GM12878 (cell line): ENCODE measurements around the gene HMCES. TPM values are rescaled to one million over a fixed set of nuclear protein-coding genes. Genes with fewer than 3 reads are reported as not detected.

Source experiments
- ATAC-seq: fragments of 200-7000 bp; cut with Tn5 transposase; 3 replicates; pipeline ENCODE4 v1.9.1; 2020; ENCODE audit warnings: mild to moderate bottlenecking, moderate library complexity
- BruUV-seq: library from RNA; stranded (reverse); fragments of 400-500 nt; replicated peaks from 2 replicates; lab custom pipeline; 2021; lab: Mats Ljungman, UMichigan
- CTCF ChIA-PET: fragments of 300-600 bp; sonication (Branson Sonifier 250); formaldehyde crosslinking; extraction: SDS; loops from one replicate; lab custom pipeline; 2021; ENCODE audit warnings: inconsistent platforms; lab: Yijun Ruan, JAX
- POLR2A ChIA-PET: fragments of 350-600 bp; formaldehyde crosslinking; extraction: SDS; loops from one replicate; lab custom pipeline; 2021; ENCODE audit warnings: inconsistent platforms; lab: Charles Lee
- RAD21 ChIA-PET: fragments of 300-600 bp; sonication (Branson Sonifier 250); formaldehyde crosslinking; loops from one replicate; lab custom pipeline; 2023; ENCODE audit warnings: antibody characterized with exemption; ENCODE audit not compliant: unreplicated experiment; lab: Charles Lee
- SMC1A ChIA-PET: fragments of 300-600 bp; sonication (Branson Sonifier 250); formaldehyde crosslinking; loops from one replicate; lab custom pipeline; 2023; ENCODE audit not compliant: unreplicated experiment, uncharacterized antibody; lab: Charles Lee
- DNase-seq: peaks from one replicate; pipeline ENCODE4 v3.0.0-alpha.2; 2011; ENCODE audit warnings: low read depth, low spot score
- FAIRE-seq: peaks from 3 replicates; lab custom pipeline; 2011; peaks lifted over from hg19 to GRCh38; lab: Jason Lieb, UNC
- H2AFZ ChIP-seq: 2 replicates; pipeline ENCODE4 v1.6.0; 2011; ENCODE audit warnings: low read depth, low read length, control low read depth; ENCODE audit not compliant: control insufficient read depth
- H3K27ac ChIP-seq: 2 replicates; pipeline ENCODE4 v1.5.1; 2011; ENCODE audit warnings: control low read depth; ENCODE audit not compliant: control insufficient read depth, insufficient read depth
- H3K27me3 ChIP-seq, 2 experiments: replicated peaks in 1 of 2; 2 replicates each; pipeline versions ENCODE4 v1.6.0 to v1.6.1; 2011; ENCODE audit warnings: low read length in 1 of 2; ENCODE audit not compliant: control insufficient read depth in 2 of 2, insufficient read depth in 2 of 2
- H3K36me3 ChIP-seq, 2 experiments: 2 replicates each; pipeline ENCODE4 v1.5.1; 2011; ENCODE audit warnings: low read length in 1 of 2; ENCODE audit not compliant: control insufficient read depth in 2 of 2, insufficient read depth in 2 of 2
- H3K4me1 ChIP-seq: 2 replicates; pipeline ENCODE4 v1.6.1; 2011; ENCODE audit warnings: mild to moderate bottlenecking, low read length, moderate library complexity, mixed read lengths; ENCODE audit not compliant: control insufficient read depth, insufficient read depth
- H3K4me2 ChIP-seq: 2 replicates; pipeline ENCODE4 v1.6.0; 2011; ENCODE audit warnings: control low read depth; ENCODE audit not compliant: control insufficient read depth, insufficient read depth
- H3K4me3 ChIP-seq: fragments of 200-600 bp; sonication (generic); 2 replicates; pipeline ENCODE4 v1.5.1; 2016
- H3K79me2 ChIP-seq: 2 replicates; pipeline ENCODE4 v1.6.0; 2011; ENCODE audit warnings: low read length; ENCODE audit not compliant: control insufficient read depth, insufficient read depth
- H3K9ac ChIP-seq: 2 replicates; pipeline ENCODE4 v1.8.0; 2011; ENCODE audit warnings: low read length, control low read depth, mixed read lengths; ENCODE audit not compliant: control insufficient read depth, insufficient read depth
- H3K9me3 ChIP-seq: replicated peaks from 3 replicates; pipeline ENCODE4 v1.5.1; 2011; ENCODE audit warnings: mild to moderate bottlenecking, low read length; ENCODE audit not compliant: control insufficient read depth, insufficient read depth
- H4K20me1 ChIP-seq: 2 replicates; pipeline ENCODE4 v1.6.0; 2011; ENCODE audit not compliant: control insufficient read depth, insufficient read depth
- BMI1 ChIP-seq: fragments of 450-650 bp; IDR thresholded peaks from 2 replicates; pipeline ENCODE4 v1.6.1; 2016; ENCODE audit warnings: mild to moderate bottlenecking, moderate library complexity, borderline replicate concordance
- CHD1 ChIP-seq: IDR thresholded peaks from 2 replicates; pipeline ENCODE4 v1.6.1; 2012; ENCODE audit warnings: low read depth, low read length, improper control_type of control experiment
- EGR1 ChIP-seq, 2 experiments: IDR thresholded peaks; 1 replicate in 1 of 2; 2 replicates in 1 of 2; pipeline ENCODE4 v1.6.1; 2011 to 2012; ENCODE audit warnings: low read depth in 2 of 2, low read length in 2 of 2, borderline replicate concordance in 1 of 2, mild to moderate bottlenecking in 1 of 2, moderate library complexity in 1 of 2
- EP300 ChIP-seq, 2 experiments: fragments of 150-350 bp in 1 of 2; IDR thresholded peaks; 2 replicates each; pipeline ENCODE4 v1.6.1; 2011 to 2012; ENCODE audit warnings: low read depth in 2 of 2, low read length in 2 of 2, borderline replicate concordance in 1 of 2, improper control_type of control experiment in 1 of 2, inconsistent platforms in 1 of 2; ENCODE audit not compliant: control insufficient read depth in 1 of 2
- HDAC2 ChIP-seq: fragments of 200-600 bp; sonication (generic); IDR thresholded peaks from 2 replicates; pipeline ENCODE4 v1.6.1; 2017
- HDGF ChIP-seq: fragments of 450-650 bp; IDR thresholded peaks from 2 replicates; pipeline ENCODE4 v1.6.1; 2016; ENCODE audit warnings: antibody characterized with exemption
- KDM1A ChIP-seq: fragments of 200-600 bp; sonication (generic); IDR thresholded peaks from 2 replicates; pipeline ENCODE4 v1.6.1; 2016; ENCODE audit warnings: borderline replicate concordance
- NFIC ChIP-seq: IDR thresholded peaks from 2 replicates; pipeline ENCODE4 v1.6.1; 2012; ENCODE audit warnings: low read depth, mild to moderate bottlenecking, inconsistent platforms, low read length, moderate library complexity
- RAD21 ChIP-seq: IDR thresholded peaks from 2 replicates; pipeline ENCODE4 v1.6.1; 2011; ENCODE audit warnings: mild to moderate bottlenecking, low read depth, low read length, moderate library complexity; ENCODE audit not compliant: insufficient read depth
- SIX5 ChIP-seq: IDR thresholded peaks from 2 replicates; pipeline ENCODE4 v1.6.1; 2011; ENCODE audit warnings: mild to moderate bottlenecking, low read depth, low read length, moderate library complexity; ENCODE audit not compliant: severe bottlenecking
- SMAD5 ChIP-seq: IDR thresholded peaks from 2 replicates; pipeline ENCODE4 v1.6.1; 2016; ENCODE audit warnings: antibody characterized with exemption, low read depth
- SPI1 ChIP-seq: IDR thresholded peaks from 2 replicates; pipeline ENCODE4 v1.6.1; 2011; ENCODE audit warnings: low read depth, mild to moderate bottlenecking, low read length, moderate library complexity, borderline replicate concordance; ENCODE audit not compliant: insufficient read depth
- SREBF1 ChIP-seq: IDR thresholded peaks from 2 replicates; pipeline ENCODE4 v1.6.1; 2012; ENCODE audit warnings: mild to moderate bottlenecking, low read length
- STAT3 ChIP-seq: IDR thresholded peaks from 2 replicates; pipeline ENCODE4 v1.6.1; 2011; ENCODE audit warnings: low read depth, low read length, improper control_type of control experiment
- WRNIP1 ChIP-seq: IDR thresholded peaks from 2 replicates; pipeline ENCODE4 v1.6.1; 2011; ENCODE audit warnings: low read depth, low read length, improper control_type of control experiment, borderline replicate concordance
- ZNF24 ChIP-seq: fragments of 450-650 bp; IDR thresholded peaks from 2 replicates; pipeline ENCODE4 v1.6.1; 2017; ENCODE audit warnings: antibody characterized with exemption, mild to moderate bottlenecking
- WGBS: methylation state at CpG from one replicate; pipeline ENCODE4 v1.1.6; 2016; ENCODE audit warnings: low lambda C conversion rate; ENCODE audit not compliant: insufficient replicate concordance, insufficient coverage; ENCODE audit errors: missing lambda C conversion rate; 5-methylcytosine and 5-hydroxymethylcytosine counted together
- in situ Hi-C: fragments of 300-500 bp; cut with MboI; formaldehyde crosslinking; loops from 9 replicates; pipeline ENCODE4 v1.14.3; 2018; ENCODE audit warnings: mixed read lengths
- intact Hi-C: fragments of 100-400 bp; cut with micrococcal nuclease; formaldehyde crosslinking; loops from one replicate; pipeline ENCODE4 v1.14.2; 2022; ENCODE audit not compliant: unreplicated experiment
- polyA plus RNA-seq, 11 experiments: library from polyadenylated mRNA; depleted of rRNA in 4 of 11; unstranded in 6 of 11; stranded (reverse) in 5 of 11; fragments of >200 nt; fragmentation: Nextera tagmentation in 4 of 11; fragmentation: Illumina TruSeq in 1 of 11; extraction: Ambion mirVana in 4 of 11; extraction: Trizol in 1 of 11; gene quantifications; 1 replicate in 1 of 11; 2 replicates in 10 of 11; pipeline versions ENCODE4 v1.2.1 to v1.2.3, GENCODE V29; 2011 to 2016; ENCODE audit warnings: inconsistent platforms in 2 of 11, missing spikeins in 2 of 11, low read depth in 1 of 11
- total RNA-seq, 4 experiments: library from RNA; depleted of rRNA in 3 of 4; stranded (reverse); fragments of >200 nt in 3 of 4; fragmentation: Illumina TruSeq in 1 of 4; extraction: Trizol in 1 of 4; gene quantifications; 2 replicates each; pipeline versions ENCODE4 v1.2.1 to v1.2.3, GENCODE V29; 2013 to 2021
- TF ChIP-seq, protein P1 (sequence below): IDR thresholded peaks from 2 replicates; pipeline ENCODE4 v1.6.1; 2011; ENCODE audit warnings: low read depth, mild to moderate bottlenecking, low read length, moderate library complexity, borderline replicate concordance; ENCODE audit errors: extremely low read depth
- TF ChIP-seq, protein P2 (sequence below): fragments of 150-350 bp; IDR thresholded peaks from 2 replicates; pipeline ENCODE4 v1.6.1; 2014; ENCODE audit warnings: mild to moderate bottlenecking, low read depth, low read length
- TF ChIP-seq, protein P3 (sequence below): IDR thresholded peaks from 2 replicates; pipeline ENCODE4 v1.6.1; 2012; ENCODE audit warnings: low read depth, low read length, improper control_type of control experiment

HMCES gene
- total and polyA plus RNA-seq, 10 of the 15 experiments (the other 5 are each of a cell fraction or from before 2014, with no cell fraction given), result 12.4 to 49.8 (median 27.0) TPM

DNA sequence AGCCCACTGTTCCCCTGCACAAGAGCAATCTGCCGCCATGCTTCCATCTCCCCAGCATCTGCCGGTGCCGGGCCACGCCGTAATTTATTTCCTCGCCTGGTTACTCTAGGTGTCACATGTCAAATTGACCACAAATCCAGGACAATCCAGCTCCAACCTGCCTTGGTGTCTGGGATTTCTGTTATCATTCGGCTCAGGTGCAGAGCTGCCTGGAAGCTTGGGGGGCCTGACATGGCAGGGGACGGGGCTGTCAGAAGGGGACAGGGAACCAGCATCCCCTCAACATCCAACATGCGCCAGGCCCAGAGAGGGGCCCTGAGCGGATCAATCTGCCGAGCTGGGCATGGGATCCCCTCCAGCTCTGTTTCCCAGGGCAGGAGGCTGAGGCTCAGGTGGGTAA, 47.9 kb downstream of the HMCES start:
- Histone ChIP-seq H3K4me3 (no peak overlapping the region), H3K27me3 (peaks cover 0 to 2% of the 10 kb centered on the region in 2 experiments; a peak in 2 of 4 replicates), H3K9ac (no peak overlapping the region), H3K79me2 (no peaks in the 10 kb centered on the region), H3K9me3 (no peaks in the 10 kb centered on the region), H3K4me2 (no peak overlapping the region), H3K4me1 (peaks cover 4% of the 10 kb centered on the region; the same call in 1 of the 2 replicates), H3K27ac (no peak overlapping the region), H4K20me1 (no peaks in the 10 kb centered on the region), H3K36me3 (no peaks in the 10 kb centered on the region), H2AFZ (no peak overlapping the region)
- no peak for ATAC-seq
- WGBS, result 76% methylated on average over 11 of the region's 11 CpGs
- TF ChIP-seq, protein P1, sequence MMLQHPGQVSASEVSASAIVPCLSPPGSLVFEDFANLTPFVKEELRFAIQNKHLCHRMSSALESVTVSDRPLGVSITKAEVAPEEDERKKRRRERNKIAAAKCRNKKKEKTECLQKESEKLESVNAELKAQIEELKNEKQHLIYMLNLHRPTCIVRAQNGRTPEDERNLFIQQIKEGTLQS, result no peak
- no peak for TF ChIP-seq SMAD5
- no peak for TF ChIP-seq EGR1 (IDR thresholded peaks at IDR 0.05; ENCODE audit: borderline replicate concordance in 1 of 2, low read depth in 2 of 2, low read length in 2 of 2)
- TF ChIP-seq EP300 (IDR thresholded peaks at IDR 0.05; ENCODE audit: borderline replicate concordance in 1 of 2, control insufficient read depth in 1 of 2, low read depth in 2 of 2, low read length in 2 of 2), result no peak
- TF ChIP-seq SIX5, result no peak
- no peak for TF ChIP-seq NFIC
- no peak for TF ChIP-seq HDGF
- TF ChIP-seq, protein P2, sequence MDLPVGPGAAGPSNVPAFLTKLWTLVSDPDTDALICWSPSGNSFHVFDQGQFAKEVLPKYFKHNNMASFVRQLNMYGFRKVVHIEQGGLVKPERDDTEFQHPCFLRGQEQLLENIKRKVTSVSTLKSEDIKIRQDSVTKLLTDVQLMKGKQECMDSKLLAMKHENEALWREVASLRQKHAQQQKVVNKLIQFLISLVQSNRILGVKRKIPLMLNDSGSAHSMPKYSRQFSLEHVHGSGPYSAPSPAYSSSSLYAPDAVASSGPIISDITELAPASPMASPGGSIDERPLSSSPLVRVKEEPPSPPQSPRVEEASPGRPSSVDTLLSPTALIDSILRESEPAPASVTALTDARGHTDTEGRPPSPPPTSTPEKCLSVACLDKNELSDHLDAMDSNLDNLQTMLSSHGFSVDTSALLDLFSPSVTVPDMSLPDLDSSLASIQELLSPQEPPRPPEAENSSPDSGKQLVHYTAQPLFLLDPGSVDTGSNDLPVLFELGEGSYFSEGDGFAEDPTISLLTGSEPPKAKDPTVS, result no peak
- no peak for TF ChIP-seq ZNF24
- no peak for TF ChIP-seq HDAC2
- TF ChIP-seq BMI1, result no peak
- no peak for TF ChIP-seq STAT3
- TF ChIP-seq CHD1, result no peak
- no peak for TF ChIP-seq SPI1
- TF ChIP-seq, protein P3, sequence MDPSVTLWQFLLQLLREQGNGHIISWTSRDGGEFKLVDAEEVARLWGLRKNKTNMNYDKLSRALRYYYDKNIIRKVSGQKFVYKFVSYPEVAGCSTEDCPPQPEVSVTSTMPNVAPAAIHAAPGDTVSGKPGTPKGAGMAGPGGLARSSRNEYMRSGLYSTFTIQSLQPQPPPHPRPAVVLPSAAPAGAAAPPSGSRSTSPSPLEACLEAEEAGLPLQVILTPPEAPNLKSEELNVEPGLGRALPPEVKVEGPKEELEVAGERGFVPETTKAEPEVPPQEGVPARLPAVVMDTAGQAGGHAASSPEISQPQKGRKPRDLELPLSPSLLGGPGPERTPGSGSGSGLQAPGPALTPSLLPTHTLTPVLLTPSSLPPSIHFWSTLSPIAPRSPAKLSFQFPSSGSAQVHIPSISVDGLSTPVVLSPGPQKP, result no peak
- TF ChIP-seq SREBF1, result no peak
- no peak for TF ChIP-seq RAD21
- no peak for TF ChIP-seq KDM1A
- no peak for TF ChIP-seq WRNIP1
- intact Hi-C loops (no loop called here), in situ Hi-C loops (no loop called here)
- DNase-seq, result no peak
- ChIA-PET SMC1A (interaction anchor here (1.0 kb wide), 1 partner anchor 9 kb away, joined by 4 read pairs; no protein-coding TSS in a partner anchor), POLR2A (interaction anchor here (0.6 to 2.0 kb wide), 2 partner anchors 10 to 161 kb away, joined by 3 to 7 read pairs; a partner anchor contains a TSS), CTCF (interaction anchor here (1.1 to 2.1 kb wide), 3 partner anchors 10 to 356 kb away, joined by 3 to 7 read pairs (median 5); a partner anchor contains a TSS), RAD21 (no interaction called here)
- no peak for FAIRE-seq
- BruUV-seq, result no TSS peak
